HCT116 (cell line): ENCODE results near the gene REPS2.

ENCODE experiments used
- EZH2 ChIP-seq: fragments of 200-600 bp; sonication (generic); IDR thresholded peaks from 2 replicates; pipeline ENCODE4 v1.6.1; 2017; ENCODE audit warnings: antibody characterized with exemption, mixed run types
- JUND ChIP-seq: IDR thresholded peaks from 2 replicates; pipeline ENCODE4 v1.6.1; 2012
- MAX ChIP-seq: IDR thresholded peaks from 2 replicates; pipeline ENCODE4 v1.6.1; 2012
- POLR2A ChIP-seq: IDR thresholded peaks from 2 replicates; pipeline ENCODE4 v1.7.0; 2011; ENCODE audit warnings: borderline replicate concordance; ENCODE audit not compliant: insufficient read depth, insufficient read length; ENCODE audit errors: extremely low read depth
- REST ChIP-seq: IDR thresholded peaks from 2 replicates; pipeline ENCODE4 v1.6.1; 2012; ENCODE audit warnings: low read depth
- TF ChIP-seq, protein P1 (sequence below): IDR thresholded peaks from 2 replicates; pipeline ENCODE4 v1.6.1; 2011; ENCODE audit warnings: mild to moderate bottlenecking, low read length, moderate library complexity; ENCODE audit not compliant: insufficient replicate concordance; ENCODE audit errors: extremely low read depth
- TF ChIP-seq, protein P2 (sequence below), 3 experiments: fragments of 200-600 bp in 1 of 3; sonication (generic) in 1 of 3; IDR thresholded peaks in 2 of 3; conservative IDR thresholded peaks in 1 of 3; 2 replicates each; pipeline ENCODE4 v1.5.1; 2012 to 2017; ENCODE audit warnings: low read depth in 2 of 3, low read length in 2 of 3, antibody characterized with exemption in 1 of 3, borderline replicate concordance in 1 of 3, control low read depth in 1 of 3, mild to moderate bottlenecking in 1 of 3, mixed read lengths in 1 of 3, mixed run types in 1 of 3, moderate library complexity in 1 of 3; ENCODE audit not compliant: insufficient read depth in 1 of 3

GRCh38 chrX:16946971-16947562, 609 bp downstream of the REPS2 start:
- TF ChIP-seq POLR2A (no peak), REST (no peak), JUND (no peak), EZH2 (no peak), MAX (no peak)
- TF ChIP-seq, protein P1, sequence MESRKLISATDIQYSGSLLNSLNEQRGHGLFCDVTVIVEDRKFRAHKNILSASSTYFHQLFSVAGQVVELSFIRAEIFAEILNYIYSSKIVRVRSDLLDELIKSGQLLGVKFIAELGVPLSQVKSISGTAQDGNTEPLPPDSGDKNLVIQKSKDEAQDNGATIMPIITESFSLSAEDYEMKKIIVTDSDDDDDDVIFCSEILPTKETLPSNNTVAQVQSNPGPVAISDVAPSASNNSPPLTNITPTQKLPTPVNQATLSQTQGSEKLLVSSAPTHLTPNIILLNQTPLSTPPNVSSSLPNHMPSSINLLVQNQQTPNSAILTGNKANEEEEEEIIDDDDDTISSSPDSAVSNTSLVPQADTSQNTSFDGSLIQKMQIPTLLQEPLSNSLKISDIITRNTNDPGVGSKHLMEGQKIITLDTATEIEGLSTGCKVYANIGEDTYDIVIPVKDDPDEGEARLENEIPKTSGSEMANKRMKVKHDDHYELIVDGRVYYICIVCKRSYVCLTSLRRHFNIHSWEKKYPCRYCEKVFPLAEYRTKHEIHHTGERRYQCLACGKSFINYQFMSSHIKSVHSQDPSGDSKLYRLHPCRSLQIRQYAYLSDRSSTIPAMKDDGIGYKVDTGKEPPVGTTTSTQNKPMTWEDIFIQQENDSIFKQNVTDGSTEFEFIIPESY: no peak
- TF ChIP-seq, protein P2, sequence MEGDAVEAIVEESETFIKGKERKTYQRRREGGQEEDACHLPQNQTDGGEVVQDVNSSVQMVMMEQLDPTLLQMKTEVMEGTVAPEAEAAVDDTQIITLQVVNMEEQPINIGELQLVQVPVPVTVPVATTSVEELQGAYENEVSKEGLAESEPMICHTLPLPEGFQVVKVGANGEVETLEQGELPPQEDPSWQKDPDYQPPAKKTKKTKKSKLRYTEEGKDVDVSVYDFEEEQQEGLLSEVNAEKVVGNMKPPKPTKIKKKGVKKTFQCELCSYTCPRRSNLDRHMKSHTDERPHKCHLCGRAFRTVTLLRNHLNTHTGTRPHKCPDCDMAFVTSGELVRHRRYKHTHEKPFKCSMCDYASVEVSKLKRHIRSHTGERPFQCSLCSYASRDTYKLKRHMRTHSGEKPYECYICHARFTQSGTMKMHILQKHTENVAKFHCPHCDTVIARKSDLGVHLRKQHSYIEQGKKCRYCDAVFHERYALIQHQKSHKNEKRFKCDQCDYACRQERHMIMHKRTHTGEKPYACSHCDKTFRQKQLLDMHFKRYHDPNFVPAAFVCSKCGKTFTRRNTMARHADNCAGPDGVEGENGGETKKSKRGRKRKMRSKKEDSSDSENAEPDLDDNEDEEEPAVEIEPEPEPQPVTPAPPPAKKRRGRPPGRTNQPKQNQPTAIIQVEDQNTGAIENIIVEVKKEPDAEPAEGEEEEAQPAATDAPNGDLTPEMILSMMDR (IDR thresholded peaks at IDR 0.05 in 2 of 3, conservative IDR thresholded peaks at IDR 0.05 in 1 of 3; ENCODE audit: borderline replicate concordance in 1 of 3, insufficient read depth in 1 of 3, low read depth in 2 of 3, low read length in 2 of 3): no peak
